HepG2 (cell line): ENCODE results near the gene ZNF562. TPM values are rescaled to one million over a fixed set of nuclear protein-coding genes. Genes with fewer than 3 reads are reported as not detected.
A peak's percentile ranks its signal among the peaks of the same experiment; 100 is the strongest.

Experiments used
- BRCA1 ChIP-seq: sonication (generic); formaldehyde crosslinking; IDR thresholded peaks from 2 replicates; pipeline ENCODE4 v1.4.0; 2020; ENCODE audit warnings: missing genetic modification reagents
- FOXJ3 ChIP-seq: sonication (generic); formaldehyde crosslinking; IDR thresholded peaks from 2 replicates; pipeline ENCODE4 v1.4.0; 2020; ENCODE audit warnings: missing genetic modification reagents, mild to moderate bottlenecking, borderline replicate concordance
- GRHL1 ChIP-seq: sonication (generic); formaldehyde crosslinking; conservative IDR thresholded peaks from 2 replicates; pipeline ENCODE4 v1.8.0; 2022; ENCODE audit warnings: missing genetic modification reagents
- KDM5A ChIP-seq: fragments of 200-600 bp; sonication (generic); IDR thresholded peaks from 2 replicates; pipeline ENCODE4 v1.7.0; 2018; ENCODE audit warnings: antibody characterized with exemption, mild to moderate bottlenecking, low read length, borderline replicate concordance
- PAF1 ChIP-seq: IDR thresholded peaks from 2 replicates; pipeline ENCODE4 v1.6.1; 2016; ENCODE audit warnings: missing genetic modification reagents, missing compliant biosample characterization
- PITX1 ChIP-seq: sonication (generic); formaldehyde crosslinking; IDR thresholded peaks from 2 replicates; pipeline ENCODE4 v1.5.1; 2020; ENCODE audit warnings: mild to moderate bottlenecking, missing genetic modification reagents
- SOX6 ChIP-seq, 2 experiments: fragments of 450-650 bp in 1 of 2; sonication (generic) in 1 of 2; formaldehyde crosslinking in 1 of 2; IDR thresholded peaks; 2 replicates each; pipeline versions ENCODE4 v1.4.0 to v1.6.1; 2017 to 2020; ENCODE audit warnings: antibody characterized with exemption in 1 of 2, mild to moderate bottlenecking in 1 of 2, missing genetic modification reagents in 1 of 2
- ZBTB40 ChIP-seq, 2 experiments: fragments of 450-650 bp in 1 of 2; sonication (generic) in 1 of 2; formaldehyde crosslinking in 1 of 2; IDR thresholded peaks; 2 replicates each; pipeline versions ENCODE4 v1.6.1 to v1.8.0; 2016 to 2022; ENCODE audit warnings: antibody characterized with exemption in 1 of 2, mild to moderate bottlenecking in 1 of 2, missing genetic modification reagents in 1 of 2
- ZNF282 ChIP-seq: fragments of 450-650 bp; IDR thresholded peaks from 2 replicates; pipeline ENCODE4 v1.6.1; 2018; ENCODE audit not compliant: partially characterized antibody
- ZNF296 ChIP-seq: sonication (generic); formaldehyde crosslinking; conservative IDR thresholded peaks from 2 replicates; pipeline ENCODE4 v1.5.0; 2020; ENCODE audit warnings: mild to moderate bottlenecking, missing genetic modification reagents
- ZNF615 ChIP-seq: sonication (generic); formaldehyde crosslinking; IDR thresholded peaks from 2 replicates; pipeline ENCODE4 v1.5.0; 2020; ENCODE audit warnings: mild to moderate bottlenecking, missing genetic modification reagents, borderline replicate concordance
- polyA plus RNA-seq, 8 experiments: library from polyadenylated mRNA; depleted of rRNA in 3 of 8; stranded (reverse) in 7 of 8; unstranded in 1 of 8; fragments of >200 nt; fragmentation: Illumina TruSeq in 4 of 8; extraction: Trizol in 4 of 8; gene quantifications; 2 replicates each; pipeline versions ENCODE4 v1.2.1 to v1.2.3, GENCODE V29; 2011 to 2016; ENCODE audit warnings: low read depth in 4 of 8, missing spikeins in 1 of 8, mixed read lengths in 1 of 8; ENCODE audit not compliant: insufficient read depth in 1 of 8
- total RNA-seq, 5 experiments: library from RNA; depleted of rRNA; stranded (reverse); fragments of >200 nt; fragmentation: Illumina TruSeq; extraction: Trizol; gene quantifications; 2 replicates each; pipeline ENCODE4 v1.2.3, GENCODE V29; 2016; ENCODE audit warnings: low read depth in 1 of 5
- TF ChIP-seq, protein P1 (sequence below): sonication (generic); formaldehyde crosslinking; IDR thresholded peaks from 2 replicates; pipeline ENCODE4 v1.4.0; 2020; ENCODE audit warnings: mild to moderate bottlenecking, missing genetic modification reagents, borderline replicate concordance

Gene ZNF562
- total and polyA plus RNA-seq, 2 of the 13 experiments (the other 11 are each of a cell fraction or from before 2014, with no cell fraction given), result 13.1 to 32.7 TPM

- TF ChIP-seq GRHL1 (CRISPR knock-in tag) (no peak), PAF1 (CRISPR knock-in tag) (no peak), ZBTB40 (IDR thresholded peaks at IDR 0.05) (peak; percentile 91), ZBTB40 (CRISPR knock-in tag; IDR thresholded peaks at IDR 0.05) (peak; percentile 67), ZNF615 (CRISPR knock-in tag) (0 out of 2 replicates have a peak, but pooled peaks have one; percentile 51), SOX6 (IDR thresholded peaks at IDR 0.05) (no peak), SOX6 (CRISPR knock-in tag; IDR thresholded peaks at IDR 0.05) (peak; percentile 7), FOXJ3 (CRISPR knock-in tag) (0 out of 2 replicates have a peak, but pooled peaks have one; percentile 50), BRCA1 (CRISPR knock-in tag) (0 out of 2 replicates have a peak, but pooled peaks have one; percentile 73), KDM5A (peak; percentile 99), PITX1 (CRISPR knock-in tag) (no peak; the same call in 1 of the 2 replicates), ZNF282 (no peak), ZNF296 (CRISPR knock-in tag) (no peak)
- TF ChIP-seq, protein P1, sequence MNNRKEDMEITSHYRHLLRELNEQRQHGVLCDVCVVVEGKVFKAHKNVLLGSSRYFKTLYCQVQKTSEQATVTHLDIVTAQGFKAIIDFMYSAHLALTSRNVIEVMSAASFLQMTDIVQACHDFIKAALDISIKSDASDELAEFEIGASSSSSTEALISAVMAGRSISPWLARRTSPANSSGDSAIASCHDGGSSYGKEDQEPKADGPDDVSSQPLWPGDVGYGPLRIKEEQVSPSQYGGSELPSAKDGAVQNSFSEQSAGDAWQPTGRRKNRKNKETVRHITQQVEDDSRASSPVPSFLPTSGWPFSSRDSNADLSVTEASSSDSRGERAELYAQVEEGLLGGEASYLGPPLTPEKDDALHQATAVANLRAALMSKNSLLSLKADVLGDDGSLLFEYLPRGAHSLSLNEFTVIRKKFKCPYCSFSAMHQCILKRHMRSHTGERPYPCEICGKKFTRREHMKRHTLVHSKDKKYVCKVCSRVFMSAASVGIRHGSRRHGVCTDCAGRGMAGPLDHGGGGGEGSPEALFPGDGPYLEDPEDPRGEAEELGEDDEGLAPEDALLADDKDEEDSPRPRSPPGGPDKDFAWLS, result no peak
Measured at GRCh38 chr19:9621156-9622037, 53.5 kb downstream of the ZNF562 start, which contains the start of gene ZNF561 (continued).
